ENCODE data around the gene TCF7L2. TPM values are rescaled to one million over a fixed set of nuclear protein-coding genes. Genes with fewer than 3 reads are reported as not detected.

Gene TCF7L2
- total RNA-seq, 1 experiment from 2014 or later: 16.1 TPM

DNA sequence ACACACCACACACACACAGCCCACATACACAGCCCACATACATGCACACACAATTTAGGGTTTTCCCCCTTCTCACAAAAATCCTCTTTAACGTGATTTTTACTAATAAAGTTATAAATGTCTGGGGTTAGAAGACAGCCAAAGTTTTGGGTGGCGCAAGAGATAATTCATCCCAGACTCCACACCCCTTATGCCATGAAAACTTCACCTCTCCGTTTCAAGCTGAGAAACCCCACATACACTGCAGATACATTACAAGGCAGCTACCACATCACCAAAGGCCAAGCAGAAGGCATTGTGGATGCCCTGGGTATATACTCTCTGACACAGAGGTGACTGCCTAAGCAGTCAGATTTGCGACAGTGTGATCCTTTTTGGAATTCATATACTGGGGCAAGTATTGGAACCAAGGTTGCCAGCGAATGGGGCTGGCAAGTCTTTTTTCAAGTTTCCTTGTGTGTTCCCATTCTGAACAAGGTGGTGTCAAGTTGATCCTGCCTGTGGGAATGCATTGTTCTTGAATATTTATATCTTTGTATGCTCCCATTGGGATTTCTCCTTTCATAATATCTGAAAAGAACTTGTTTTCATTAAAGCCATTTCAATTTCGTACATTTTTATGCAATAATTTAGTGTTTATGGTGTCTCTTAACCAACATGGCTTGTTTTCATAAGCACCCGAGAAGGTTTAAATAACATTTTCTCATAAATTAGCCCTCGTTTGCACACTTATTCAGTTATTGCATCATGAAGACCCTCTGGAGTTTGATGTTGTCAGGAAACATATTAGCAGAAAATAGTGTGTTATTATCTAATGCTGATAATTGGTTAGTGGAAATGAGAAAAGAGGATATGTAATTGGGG is 130.2 kb downstream of the TCF7L2 start:
- H3K9me2 ChIP-seq (replicated peaks; ENCODE audit: low read length): no peaks in the 10 kb centered on the region
- H3K4me1 ChIP-seq (ENCODE audit: insufficient read depth, low read length): peaks cover 9% of the 10 kb centered on the region
- DNase-seq (no peak), ATAC-seq (no peak)
- intact Hi-C loops (cut with micrococcal nuclease): no loop called here
- no peaks in the 10 kb centered on the region for H4K20me1 ChIP-seq (ENCODE audit: low read length)
- H2AFZ ChIP-seq (ENCODE audit: low read length): no peak overlapping the region
- H3K79me2 ChIP-seq (ENCODE audit: low read length): peaks cover 67% of the 10 kb centered on the region
- no peak overlapping the region for H3K4me2 ChIP-seq (ENCODE audit: low read length)
- no peak overlapping the region for H3K4me3 ChIP-seq (ENCODE audit: low read length)
- TF ChIP-seq EZH2 (IDR thresholded peaks at IDR 0.05; ENCODE audit: low read length, unreplicated experiment): no peak
- TF ChIP-seq, protein P1, sequence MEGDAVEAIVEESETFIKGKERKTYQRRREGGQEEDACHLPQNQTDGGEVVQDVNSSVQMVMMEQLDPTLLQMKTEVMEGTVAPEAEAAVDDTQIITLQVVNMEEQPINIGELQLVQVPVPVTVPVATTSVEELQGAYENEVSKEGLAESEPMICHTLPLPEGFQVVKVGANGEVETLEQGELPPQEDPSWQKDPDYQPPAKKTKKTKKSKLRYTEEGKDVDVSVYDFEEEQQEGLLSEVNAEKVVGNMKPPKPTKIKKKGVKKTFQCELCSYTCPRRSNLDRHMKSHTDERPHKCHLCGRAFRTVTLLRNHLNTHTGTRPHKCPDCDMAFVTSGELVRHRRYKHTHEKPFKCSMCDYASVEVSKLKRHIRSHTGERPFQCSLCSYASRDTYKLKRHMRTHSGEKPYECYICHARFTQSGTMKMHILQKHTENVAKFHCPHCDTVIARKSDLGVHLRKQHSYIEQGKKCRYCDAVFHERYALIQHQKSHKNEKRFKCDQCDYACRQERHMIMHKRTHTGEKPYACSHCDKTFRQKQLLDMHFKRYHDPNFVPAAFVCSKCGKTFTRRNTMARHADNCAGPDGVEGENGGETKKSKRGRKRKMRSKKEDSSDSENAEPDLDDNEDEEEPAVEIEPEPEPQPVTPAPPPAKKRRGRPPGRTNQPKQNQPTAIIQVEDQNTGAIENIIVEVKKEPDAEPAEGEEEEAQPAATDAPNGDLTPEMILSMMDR (conservative IDR thresholded peaks at IDR 0.05; ENCODE audit: low read depth, low read length): no peak
- no peak for TF ChIP-seq EZH2phosphoT487 (IDR thresholded peaks at IDR 0.05; ENCODE audit: borderline replicate concordance, low read length)
- no peaks in the 10 kb centered on the region for H3F3A ChIP-seq (ENCODE audit: low read length, unreplicated experiment)
- ChIA-PET CTCF (no interaction called here), POLR2A (ENCODE audit: unreplicated experiment) (no interaction called here)
- H3K9me3 ChIP-seq (ENCODE audit: low read length): no peaks in the 10 kb centered on the region
- no peak overlapping the region for H3K9ac ChIP-seq (ENCODE audit: low read length)
- BruUV-seq (replicated peaks): no TSS peak
- H3K27me3 ChIP-seq (ENCODE audit: low read length): no peaks in the 10 kb centered on the region
- H3K36me3 ChIP-seq (ENCODE audit: low read depth, low read length): no peaks in the 10 kb centered on the region; the same call in 1 of the 2 replicates
- H3K27ac ChIP-seq (ENCODE audit: low read length): no peak overlapping the region

DNA sequence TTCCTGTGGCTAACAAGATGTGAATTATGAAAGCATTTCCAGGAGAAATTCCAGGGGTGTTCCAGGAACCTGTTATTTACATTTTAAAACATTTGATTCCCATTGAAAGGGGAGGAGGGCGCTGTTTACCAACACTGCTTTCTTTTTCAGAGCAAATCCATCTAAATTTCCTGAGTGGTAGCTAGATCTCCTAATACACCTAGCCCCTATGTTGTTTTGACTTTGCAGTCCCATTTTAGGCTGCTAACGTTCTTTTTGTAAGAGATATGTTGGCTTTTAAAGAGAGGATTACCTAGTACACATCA is 130.8 kb downstream of the TCF7L2 start:
- Histone ChIP-seq H3K36me3 (ENCODE audit: low read depth, low read length) (peaks cover under 1% of the 10 kb centered on the region; the same call in 1 of the 2 replicates), H3F3A (ENCODE audit: low read length, unreplicated experiment) (no peaks in the 10 kb centered on the region), H3K27ac (ENCODE audit: low read length) (no peak overlapping the region), H3K4me2 (ENCODE audit: low read length) (no peak overlapping the region), H3K79me2 (ENCODE audit: low read length) (peaks cover 68% of the 10 kb centered on the region), H4K20me1 (ENCODE audit: low read length) (no peaks in the 10 kb centered on the region), H3K9ac (ENCODE audit: low read length) (no peak overlapping the region), H3K4me1 (ENCODE audit: insufficient read depth, low read length) (peaks cover 15% of the 10 kb centered on the region), H3K9me3 (ENCODE audit: low read length) (no peaks in the 10 kb centered on the region), H3K4me3 (ENCODE audit: low read length) (no peak overlapping the region), H2AFZ (ENCODE audit: low read length) (no peak overlapping the region), H3K27me3 (ENCODE audit: low read length) (no peaks in the 10 kb centered on the region), H3K9me2 (replicated peaks; ENCODE audit: low read length) (no peaks in the 10 kb centered on the region)
- DNase-seq (no peak), ATAC-seq (no peak)
- no TSS peak for BruUV-seq (replicated peaks)
- TF ChIP-seq, protein P1 (conservative IDR thresholded peaks at IDR 0.05; ENCODE audit: low read depth, low read length): peak; percentile 34; the same call in 1 of the 2 replicates
- TF ChIP-seq EZH2 (IDR thresholded peaks at IDR 0.05; ENCODE audit: low read length, unreplicated experiment): no peak
- TF ChIP-seq EZH2phosphoT487 (IDR thresholded peaks at IDR 0.05; ENCODE audit: borderline replicate concordance, low read length): no peak
- CTCF ChIA-PET: no interaction called here
- intact Hi-C loops (cut with micrococcal nuclease): no loop called here
- POLR2A ChIA-PET (ENCODE audit: unreplicated experiment): no interaction called here

DNA sequence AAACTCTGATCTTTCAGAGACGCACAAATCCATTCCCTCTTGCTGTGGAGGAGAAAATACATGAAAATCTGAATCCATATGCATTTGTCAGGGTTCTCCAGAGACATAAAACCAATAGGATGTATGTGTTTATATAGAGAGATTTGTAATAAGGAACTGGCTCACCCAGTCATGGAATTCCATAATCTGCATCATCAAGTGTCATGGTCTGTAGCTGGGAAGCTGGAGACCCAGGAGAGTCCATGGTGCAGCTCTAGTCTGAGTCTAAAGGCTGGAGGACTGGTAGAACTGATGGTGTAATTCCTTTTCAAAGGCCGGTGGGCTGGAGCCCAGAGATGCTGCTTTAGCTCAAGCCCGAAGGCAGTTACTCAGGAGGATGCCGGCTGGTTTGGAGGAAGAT is 134.0 kb downstream of the TCF7L2 start:
- CTCF ChIA-PET: no interaction called here
- intact Hi-C loops (cut with micrococcal nuclease): no loop called here
- Histone ChIP-seq H3K27ac (ENCODE audit: low read length) (no peak overlapping the region), H3K79me2 (ENCODE audit: low read length) (peaks cover 71% of the 10 kb centered on the region), H3K4me2 (ENCODE audit: low read length) (no peak overlapping the region), H3K36me3 (ENCODE audit: low read depth, low read length) (peaks cover 9% of the 10 kb centered on the region; the same call in 1 of the 2 replicates), H3K4me1 (ENCODE audit: insufficient read depth, low read length) (peaks cover 39% of the 10 kb centered on the region), H3K9ac (ENCODE audit: low read length) (no peak overlapping the region), H2AFZ (ENCODE audit: low read length) (no peak overlapping the region), H3K4me3 (ENCODE audit: low read length) (no peak overlapping the region), H3F3A (ENCODE audit: low read length, unreplicated experiment) (peaks cover 9% of the 10 kb centered on the region), H3K9me2 (replicated peaks; ENCODE audit: low read length) (no peaks in the 10 kb centered on the region), H3K9me3 (ENCODE audit: low read length) (no peaks in the 10 kb centered on the region), H4K20me1 (ENCODE audit: low read length) (no peaks in the 10 kb centered on the region), H3K27me3 (ENCODE audit: low read length) (no peaks in the 10 kb centered on the region)
- no peak for TF ChIP-seq EZH2 (IDR thresholded peaks at IDR 0.05; ENCODE audit: low read length, unreplicated experiment)
- no peak for TF ChIP-seq EZH2phosphoT487 (IDR thresholded peaks at IDR 0.05; ENCODE audit: borderline replicate concordance, low read length)
- TF ChIP-seq, protein P1 (conservative IDR thresholded peaks at IDR 0.05; ENCODE audit: low read depth, low read length): no peak
- POLR2A ChIA-PET (ENCODE audit: unreplicated experiment): no interaction called here
- no peak for ATAC-seq
- no TSS peak for BruUV-seq (replicated peaks)
- DNase-seq: no peak

All from PC-3 (cell line).